ENCODE measurements around the gene TRIM15.

TRIM15 gene

DNA sequence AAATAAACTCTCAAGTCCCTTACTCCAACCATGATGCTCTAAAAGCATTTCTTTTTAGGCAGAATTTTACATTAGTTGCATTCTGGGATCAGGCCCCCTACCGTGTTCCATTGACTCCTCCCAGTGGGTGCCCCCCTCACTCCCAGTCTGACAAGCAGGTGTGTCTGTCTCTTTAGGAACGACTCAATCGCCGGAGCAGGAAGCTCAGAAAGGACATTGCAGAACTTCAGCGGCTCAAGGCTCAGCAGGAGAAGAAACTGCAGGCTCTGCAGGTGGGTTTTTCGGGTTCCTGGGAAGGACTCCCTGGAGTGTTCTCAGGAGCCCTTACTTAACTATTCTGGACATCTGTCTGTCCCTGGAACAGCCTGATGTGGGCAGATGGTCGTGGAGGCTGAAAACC lies 17.5 kb upstream of the TRIM15 start:
- no peak for DNase-seq (ENCODE audit: low spot score)

DNA sequence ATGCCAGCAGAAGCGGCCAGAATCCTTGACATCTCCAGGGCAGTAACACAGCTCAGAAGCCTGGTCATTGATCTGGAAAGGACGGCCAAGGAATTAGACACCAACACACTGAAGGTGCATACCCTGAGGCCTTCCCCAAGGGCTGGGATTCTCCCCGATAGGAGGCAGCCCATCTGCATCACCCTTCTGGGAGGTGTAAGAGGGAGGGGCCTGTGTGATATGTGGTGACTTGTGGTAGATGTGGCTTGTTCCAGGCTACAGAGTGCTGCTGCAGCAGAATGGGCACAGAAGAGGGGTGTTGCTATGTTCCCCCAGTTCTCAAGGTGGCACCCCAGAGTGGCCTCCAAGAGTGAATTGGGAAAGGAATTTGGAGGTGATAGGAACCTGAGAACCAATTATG lies 16.2 kb upstream of the TRIM15 start:
- no peak for DNase-seq (ENCODE audit: low spot score)

DNA sequence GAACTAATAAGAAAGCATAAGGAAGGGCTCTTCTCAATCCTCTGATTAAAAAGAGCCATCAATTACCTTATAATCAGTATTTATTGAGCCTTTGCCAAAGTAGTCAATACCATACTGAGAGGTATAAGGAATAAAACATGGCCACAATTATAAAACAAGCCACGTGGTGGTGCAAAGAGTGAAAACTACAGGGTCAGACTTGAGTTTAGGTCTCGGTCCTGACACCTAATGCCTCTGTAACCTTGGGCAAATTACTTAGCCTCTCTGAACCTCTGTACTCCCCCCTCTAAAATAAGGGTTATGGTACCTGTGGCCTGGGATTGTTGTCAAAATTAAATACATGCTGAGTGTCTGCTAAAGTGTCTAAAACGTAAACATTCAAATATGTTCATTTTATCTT lies 14.1 kb upstream of the TRIM15 start:
- no peak for DNase-seq (ENCODE audit: low spot score)

DNA sequence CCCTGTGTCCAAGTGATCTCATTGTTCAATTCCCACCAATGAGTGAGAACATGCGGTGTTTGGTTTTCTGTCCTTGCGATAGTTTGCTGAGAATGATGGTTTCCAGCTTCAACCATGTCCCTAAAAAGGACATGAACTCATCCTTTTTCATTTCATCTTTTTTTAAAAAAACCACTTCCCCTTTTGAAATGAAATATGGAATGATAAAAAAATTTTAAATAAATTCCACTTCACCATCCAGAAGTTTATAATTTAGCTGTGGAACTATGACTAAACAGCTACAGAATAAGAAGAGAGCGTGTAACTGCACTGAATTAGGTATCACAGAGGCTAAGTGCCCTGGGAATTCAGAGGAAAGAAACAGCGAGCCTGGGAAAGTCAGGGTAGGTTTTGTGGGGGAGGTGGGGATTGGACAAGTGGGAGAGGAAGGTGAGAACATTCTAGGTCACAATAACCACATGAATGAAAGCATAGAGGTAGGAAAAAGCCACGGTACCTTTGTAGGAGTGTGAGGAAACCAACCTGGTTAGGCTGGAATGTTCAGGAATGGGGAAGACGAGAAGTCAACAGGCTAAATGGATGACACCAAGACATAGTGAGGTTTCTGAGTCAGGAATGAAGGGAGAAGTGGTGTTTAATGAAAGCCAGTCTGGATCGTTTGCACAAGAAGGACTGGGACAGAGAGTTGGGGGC lies 13.3 kb upstream of the TRIM15 start:
- no peak for DNase-seq (ENCODE audit: low spot score)

DNA sequence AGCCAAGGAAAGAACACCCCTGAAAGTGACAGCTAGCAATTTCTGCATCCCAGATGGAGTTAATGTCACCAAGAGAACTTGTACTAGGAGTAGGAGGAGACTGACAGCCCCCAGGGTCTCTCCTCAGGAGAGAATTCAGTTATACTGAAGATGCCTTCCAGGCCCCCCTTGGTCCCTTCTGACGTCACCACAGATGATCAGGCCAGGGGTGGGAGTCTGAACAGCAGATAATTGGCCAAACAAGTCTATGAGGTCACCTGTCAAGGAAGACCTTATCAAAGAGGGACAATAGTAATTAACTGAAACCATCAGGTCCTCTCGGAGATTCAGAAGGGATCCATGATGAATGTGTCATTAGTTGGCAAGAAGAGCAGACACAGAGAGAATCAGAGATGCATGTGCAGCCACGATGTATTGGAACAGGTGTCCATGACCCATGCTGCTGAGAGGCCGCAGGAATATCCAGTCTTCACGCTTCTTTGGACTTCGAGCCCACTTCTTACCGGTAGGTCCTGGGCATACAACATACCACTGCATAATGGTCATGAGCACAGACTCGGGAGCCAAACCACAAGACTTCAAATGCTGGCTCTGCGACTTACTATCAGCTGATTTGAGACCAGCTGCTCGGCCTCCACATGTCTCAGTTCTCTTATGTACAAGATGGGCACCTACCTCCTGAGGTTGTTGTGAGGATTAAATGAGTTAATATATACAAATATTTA lies 12.5 kb upstream of the TRIM15 start:
- no peak for DNase-seq (ENCODE audit: low spot score)

DNA sequence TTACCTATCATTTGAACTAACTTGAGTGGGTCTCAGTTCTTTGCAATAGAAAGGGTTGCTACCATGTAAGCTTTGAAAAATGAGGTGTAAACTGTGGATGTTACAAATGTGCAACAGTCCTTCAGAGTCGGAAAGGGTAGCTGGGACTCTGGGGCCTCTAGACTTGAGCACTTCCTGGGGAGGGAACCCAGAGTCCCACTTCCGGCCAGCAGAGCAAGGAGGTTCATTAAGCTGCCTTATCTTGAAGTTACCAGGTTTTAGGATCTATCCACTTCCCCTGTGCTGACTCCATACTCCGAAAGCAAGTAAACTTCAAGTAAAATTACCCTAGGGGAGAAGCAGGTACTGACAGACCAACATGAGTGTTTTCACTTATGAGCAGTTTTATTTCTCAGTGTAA lies 11.8 kb upstream of the TRIM15 start:
- DNase-seq (ENCODE audit: low spot score): no peak

DNA sequence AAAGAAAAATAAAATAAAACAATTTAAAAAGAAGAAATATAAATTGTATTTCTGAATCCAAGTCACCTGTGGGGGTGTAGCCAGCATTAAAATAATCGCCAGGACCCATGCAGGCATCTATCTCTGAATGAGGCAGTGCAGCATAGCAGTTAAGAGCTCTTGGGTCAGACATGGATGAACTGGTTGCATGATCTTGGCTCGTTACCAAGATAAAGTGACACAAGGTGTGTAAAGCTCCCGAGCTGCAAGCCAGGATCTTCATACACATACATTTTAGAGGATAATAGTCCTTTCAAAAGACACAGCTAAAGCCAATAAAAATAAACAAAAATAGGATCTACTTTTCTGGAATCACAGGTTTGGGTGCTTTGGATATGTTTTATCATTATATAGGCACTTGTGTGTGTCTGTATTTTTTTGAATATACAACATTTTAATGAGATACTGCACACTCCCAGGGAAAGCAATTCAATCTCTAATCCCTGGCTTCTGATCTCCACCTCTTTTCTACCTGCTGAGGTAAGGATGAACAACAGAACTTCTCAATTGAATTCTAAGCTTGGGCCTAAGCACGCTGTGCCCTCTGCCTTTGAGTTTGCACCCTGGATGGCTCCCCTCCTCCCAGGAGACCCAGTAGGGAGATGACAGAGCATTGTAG lies 11.2 kb upstream of the TRIM15 start:
- no peak for DNase-seq (ENCODE audit: low spot score)

DNA sequence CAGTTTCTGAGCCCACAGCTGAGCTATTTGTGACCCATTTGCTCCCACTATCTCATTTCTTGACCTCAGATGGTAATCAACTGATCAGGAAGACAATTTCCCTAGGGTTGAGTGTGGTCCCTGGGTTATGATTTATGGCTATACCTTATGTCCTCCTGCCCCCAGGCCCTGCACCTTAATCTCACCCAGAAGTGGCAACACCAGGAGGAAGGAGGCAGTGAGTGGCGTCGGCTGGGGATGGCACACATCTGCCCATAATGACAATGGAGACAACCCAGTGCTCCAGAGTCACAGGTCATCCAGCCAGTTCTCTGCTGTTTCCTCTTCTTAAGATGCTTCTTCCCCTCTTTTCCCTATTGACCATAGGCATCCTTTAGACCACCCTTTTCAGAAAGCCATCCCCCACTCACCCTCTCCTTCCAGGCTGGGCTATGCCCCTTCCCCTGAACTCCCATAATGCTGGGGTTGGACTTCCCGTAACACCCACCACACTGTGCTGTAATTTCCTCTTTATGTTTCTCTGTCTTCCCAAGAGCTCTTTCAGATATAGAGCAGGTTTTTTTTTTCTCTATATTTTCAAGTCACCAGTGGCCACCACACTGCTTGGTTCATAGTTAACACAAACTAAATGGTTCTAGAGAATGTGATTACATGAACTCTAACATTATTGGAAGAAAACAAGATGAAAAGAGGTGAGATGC lies 10.3 kb upstream of the TRIM15 start:
- no peak for DNase-seq (ENCODE audit: low spot score)

DNA sequence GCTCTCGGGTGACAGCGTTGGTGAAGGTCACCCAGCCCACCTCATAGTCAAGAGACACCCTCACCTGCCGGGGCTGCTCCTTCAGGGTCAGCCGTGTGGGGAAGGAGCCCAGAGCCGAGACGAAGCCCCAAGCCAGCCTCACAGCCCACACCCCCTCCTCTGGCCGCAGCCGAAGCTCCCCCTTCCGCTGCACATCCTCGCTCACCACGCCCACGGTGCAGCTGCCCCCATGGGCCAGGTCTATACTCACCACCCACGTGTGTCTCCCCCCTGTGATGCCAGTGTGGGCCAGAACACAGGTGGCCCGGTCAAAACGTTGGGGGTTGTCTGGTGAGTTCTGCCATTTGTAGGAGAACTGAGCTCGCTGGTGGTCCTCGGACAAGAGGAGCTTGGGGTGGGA lies 9.3 kb upstream of the TRIM15 start:
- no peak for DNase-seq (ENCODE audit: low spot score)

DNA sequence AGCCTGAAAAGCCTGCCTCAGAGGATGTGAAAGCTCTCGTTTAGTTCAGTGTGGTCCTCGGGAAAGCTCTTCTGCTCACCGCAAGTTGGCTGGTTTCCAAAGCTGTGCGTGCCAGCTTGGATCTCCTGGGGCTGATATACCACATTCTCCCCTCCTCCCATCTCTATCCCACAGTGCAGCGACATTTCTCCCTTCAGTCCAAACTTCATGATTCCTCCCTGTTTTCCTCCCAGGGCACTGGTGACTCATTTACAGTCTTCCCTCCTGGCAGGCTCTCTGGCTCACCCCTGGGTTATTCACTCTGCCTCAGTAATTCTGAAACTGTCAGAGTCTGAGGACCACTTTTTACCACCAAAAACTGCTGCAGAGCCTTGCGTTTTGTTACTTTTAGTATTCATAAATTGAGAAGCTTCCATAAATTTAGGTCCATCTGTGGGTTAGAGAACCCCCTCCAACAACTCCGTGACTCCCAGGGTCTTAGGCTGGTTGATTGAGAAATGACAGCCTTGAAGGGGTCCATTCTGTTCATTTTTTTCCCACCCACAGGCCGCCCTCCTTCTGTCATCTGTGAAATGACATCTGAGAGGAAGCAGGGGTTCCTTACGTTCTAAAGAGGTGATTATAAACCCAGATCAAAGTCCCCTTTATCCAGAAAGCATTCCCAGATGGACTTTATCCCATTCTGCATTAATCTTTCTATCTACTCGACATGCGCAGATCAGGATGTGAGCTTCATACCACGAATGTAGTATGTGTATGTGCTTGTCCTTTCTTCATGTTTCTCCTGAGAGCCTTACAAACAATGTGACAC lies 8.4 kb upstream of the TRIM15 start:
- no peak for DNase-seq (ENCODE audit: low spot score)

DNA sequence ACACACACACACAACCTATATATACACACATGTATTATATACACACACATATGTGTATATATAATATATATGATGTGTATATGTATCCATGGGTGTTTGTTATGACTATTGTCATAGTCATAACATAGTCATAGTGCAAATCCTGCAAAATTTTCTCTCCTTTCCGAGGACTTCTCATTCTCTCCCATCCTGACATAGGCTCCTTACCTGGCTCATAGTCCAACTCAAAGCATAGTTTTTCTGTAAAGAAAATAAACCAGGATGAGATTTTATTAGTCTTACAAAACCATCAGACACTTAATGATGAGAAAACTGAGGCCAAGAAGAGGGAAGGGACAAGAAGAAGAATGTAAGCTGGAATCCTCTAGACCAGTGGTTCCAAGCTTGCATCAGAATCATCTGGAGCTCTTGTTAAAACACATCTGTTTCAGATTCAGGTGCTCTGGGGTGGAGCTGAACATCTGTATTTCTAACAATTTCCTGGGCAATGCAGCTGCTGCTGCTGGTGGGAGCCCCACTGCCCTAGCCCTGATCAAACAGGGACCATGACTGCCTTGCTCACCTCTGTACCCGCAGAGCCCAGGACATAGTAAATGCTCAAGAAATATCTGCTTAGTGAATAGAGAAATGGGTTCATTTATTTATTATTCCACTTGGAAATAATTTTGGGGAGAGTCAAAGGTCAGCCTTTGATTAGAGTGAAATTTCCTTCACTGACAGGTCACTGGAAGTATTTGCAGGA lies 7.7 kb upstream of the TRIM15 start:
- DNase-seq (ENCODE audit: low spot score): no peak

DNA sequence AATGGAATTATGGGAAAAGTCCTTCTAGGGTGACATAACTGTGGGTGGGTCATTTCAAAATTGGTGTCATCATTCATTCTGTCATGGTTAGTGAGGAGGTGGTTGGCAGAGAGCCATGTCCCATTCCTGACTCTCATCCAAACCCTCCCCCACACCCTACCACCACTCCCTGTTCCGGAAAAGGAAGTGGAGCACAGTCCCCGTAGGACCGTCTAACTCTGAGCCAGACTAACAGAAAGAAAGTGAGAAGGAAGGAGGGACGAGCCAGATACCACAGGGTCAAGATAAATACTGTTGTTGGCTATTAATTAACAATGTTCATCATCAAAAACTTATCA lies 7.1 kb upstream of the TRIM15 start:
- DNase-seq (ENCODE audit: low spot score): no peak

DNA sequence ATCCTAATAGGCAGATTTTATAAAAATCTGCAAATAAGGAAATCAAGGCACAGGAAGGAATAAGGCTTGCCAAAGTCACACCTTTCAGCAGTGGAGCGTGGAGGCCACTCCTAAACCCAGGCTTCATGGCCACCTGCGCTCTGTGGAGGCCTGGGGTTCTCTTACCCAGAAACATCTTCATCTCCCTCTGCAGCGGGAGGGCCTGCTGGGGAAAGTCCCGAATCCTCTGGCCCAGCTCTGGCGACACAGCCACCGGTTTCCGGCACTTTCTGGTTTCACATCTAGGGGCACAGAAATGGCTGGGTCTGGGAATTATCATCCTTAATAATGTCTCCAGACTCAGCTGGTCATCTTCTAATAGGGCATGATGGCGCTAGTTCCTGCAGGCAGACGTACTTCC lies 6.6 kb upstream of the TRIM15 start:
- no peak for DNase-seq (ENCODE audit: low spot score)

DNA sequence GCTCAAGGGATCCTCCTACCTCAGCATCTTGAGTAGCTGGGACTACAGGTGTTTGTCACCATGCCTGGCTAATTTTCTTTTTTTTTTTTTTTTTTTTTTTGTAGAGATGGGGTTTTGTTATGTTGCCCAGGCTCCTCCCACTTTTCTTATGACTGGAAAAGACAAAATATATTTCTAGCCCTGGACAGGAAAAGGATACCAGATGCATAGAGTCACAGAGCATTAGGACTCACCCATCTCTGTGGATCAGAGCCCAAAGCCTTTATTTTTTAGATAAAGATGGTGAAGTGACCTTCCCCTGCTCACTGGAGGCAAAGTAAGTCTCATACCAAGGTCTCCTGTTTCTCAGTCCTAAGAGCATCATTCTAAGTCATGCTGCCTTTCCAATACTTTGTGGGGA lies 5.8 kb upstream of the TRIM15 start:
- DNase-seq (ENCODE audit: low spot score): no peak

DNA sequence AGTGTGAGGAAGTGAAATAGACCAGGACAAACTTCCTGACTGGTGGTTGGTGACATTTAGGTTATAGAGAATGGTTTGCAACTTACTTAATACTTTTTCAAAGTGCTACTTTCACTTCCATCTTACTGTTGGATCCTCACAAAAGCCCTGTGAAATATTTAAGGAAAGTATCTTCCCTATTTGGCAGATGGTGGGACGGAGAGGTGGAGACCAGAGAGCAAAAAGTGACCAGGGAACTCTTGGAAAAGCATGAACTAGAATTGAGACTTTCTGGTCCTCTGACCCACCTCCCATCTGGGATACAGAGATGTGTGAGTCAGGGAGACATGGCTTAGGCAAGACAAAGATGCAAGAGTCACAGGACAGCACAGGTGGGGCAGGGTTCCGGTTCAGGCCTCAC lies 5.3 kb upstream of the TRIM15 start:
- DNase-seq (ENCODE audit: low spot score): no peak

DNA sequence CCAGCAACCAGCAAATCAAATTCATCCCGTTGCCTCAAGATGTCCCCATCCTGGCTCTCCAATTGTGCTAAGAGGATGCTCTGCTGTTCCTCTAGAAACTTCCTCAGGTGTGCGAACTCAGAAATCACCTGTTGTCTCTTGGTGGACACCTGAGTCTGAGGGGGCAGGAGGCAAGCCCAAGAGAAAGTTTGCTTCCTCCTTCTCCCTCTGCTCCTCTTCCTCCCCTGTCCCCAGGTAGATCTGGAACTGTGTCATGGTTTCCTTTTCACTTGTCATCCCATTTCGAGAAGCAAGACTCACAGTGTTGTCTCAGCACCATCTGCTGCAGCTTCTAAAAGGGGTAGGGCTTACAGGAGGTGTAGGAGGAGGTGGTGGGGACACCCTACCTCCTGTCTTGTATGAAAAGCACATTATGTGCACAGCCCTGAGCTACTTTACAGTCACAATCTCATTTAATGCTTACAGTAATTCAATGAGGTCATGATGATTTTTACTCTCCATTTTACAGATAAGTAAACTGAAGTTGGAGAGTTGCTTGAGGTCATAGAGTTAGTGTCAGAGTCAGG lies 4.8 kb upstream of the TRIM15 start:
- no peak for DNase-seq (ENCODE audit: low spot score)

DNA sequence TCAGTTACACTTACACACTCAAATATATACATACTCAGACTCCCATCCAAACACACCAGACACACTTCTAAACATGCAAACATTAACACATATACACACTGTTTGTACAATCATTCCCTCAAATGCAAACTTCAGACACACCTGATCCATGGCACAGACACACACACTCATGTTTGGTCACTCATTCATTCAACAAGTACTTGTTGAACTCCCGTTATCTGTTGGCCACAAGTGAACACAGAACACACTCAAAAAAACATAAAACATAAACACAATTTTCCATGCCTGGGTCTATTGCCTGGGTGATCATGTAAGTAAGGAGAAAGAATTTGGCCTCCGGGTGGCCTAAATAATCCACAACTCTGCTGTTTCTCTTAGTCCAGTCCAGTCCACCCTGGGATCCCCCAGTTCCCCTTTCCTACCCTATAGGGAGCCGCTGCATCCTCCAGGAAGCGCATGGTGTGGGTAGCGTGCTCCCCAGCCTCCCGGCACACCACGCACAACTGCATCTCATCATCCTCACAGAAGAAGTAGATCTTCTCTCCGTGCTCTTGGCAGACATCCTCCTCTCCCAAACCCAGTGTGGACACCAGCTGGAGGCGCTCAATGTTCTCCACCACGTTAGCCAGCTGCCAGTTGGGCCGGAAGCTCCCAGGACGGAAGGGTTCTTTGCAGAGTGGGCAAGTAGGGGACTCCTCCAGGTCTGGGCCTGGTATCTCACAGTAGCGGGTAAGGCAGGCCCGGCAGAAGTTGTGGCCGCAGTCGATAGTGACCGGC lies 3.1 kb upstream of the TRIM15 start:
- DNase-seq (ENCODE audit: low spot score): no peak

DNA sequence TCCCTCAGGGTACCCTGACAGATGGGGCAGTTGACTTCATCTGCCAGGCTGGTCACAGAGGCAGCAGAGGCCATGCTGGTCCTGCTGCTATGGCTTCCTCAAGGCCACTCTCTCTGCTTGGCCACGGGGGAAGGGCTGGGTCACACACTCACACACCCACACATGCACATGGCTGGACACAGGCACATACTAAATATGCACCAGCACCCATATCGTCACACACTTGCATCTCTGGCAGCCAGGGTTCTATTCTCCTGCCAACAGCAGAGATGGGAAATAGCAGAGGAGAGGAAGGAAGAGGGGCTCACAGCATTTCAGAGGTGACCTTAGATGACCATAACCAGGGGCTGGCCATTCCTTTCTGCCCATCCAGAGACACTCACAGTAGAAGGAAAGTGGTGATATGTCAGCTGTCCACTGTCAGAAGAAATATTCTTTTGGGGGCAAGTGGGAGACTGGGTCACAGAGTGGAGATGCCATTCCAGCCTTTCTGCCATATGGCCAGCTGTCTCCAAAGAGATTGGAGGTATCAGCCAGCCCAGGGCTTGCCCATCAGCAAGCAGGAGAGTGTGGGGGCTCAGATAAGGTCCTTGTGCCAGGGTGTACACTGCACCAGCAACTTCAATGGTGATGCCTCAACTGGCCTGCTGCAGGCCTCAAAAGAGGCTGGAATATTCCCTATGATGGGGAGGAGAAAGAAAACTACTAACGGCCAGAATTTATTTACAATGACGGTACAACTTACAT lies 2.4 kb upstream of the TRIM15 start, which contains the start of gene TRIM10:
TSS of gene TRIM10 (minus strand) at position 427 of the 747 bp plus-strand sequence. CDS start at position 74, 353 bp downstream.
- DNase-seq (ENCODE audit: low spot score): no peak

Measured in germinal center (tissue), 1 donor.